GM19463 (cell line): ENCODE measurements around the gene SPATA32.

Experiments used
- ATAC-seq: cut with Tn5 transposase; IDR thresholded peaks from one replicate; pipeline ENCODE4 v1.9.1; 2021; ENCODE audit warnings: mild to moderate bottlenecking, moderate library complexity; ENCODE audit not compliant: unreplicated experiment

The SPATA32 gene

GRCh38 chr17:45248132-45248957, 13.5 kb downstream of the SPATA32 start:
- peak; percentile 53 for ATAC-seq

DNA sequence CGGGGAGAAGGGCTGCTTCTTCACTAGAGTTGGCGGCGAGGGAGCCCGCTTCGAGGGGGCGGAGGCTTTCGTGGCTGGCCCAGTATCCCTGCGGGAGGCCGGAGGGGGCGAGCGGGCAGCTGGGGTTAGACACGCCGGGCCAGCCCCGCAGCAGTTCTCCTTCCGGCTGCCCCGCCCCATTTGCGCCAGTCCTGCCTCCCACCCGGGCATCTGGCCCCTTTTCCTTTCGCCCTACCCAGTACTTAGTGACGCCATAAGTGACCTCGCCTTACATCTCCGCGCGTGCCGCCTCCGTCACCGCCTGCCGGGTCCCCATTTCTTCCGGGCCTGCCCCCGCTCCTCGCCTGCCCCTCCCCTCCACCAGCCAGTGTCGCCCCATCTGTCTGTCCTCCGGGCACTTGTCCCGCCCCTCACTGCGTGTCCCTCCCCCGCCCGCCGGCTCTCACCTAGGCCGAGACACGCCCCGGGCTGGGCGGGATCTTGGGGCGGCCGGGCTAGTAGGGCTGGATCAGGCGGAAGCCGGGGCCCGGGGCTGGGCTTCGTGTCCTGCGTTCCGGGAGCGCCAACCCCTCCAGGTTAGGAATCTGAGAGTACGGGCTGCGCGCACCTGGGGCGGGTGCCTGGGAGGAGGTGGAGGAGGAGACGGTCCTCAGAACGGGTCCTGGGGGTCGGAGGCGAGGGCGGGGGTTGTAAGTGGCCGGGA, 14.3 kb downstream of the SPATA32 start:
- ATAC-seq, result peak; percentile 83

GRCh38 chr17:45246861-45247428, 14.9 kb downstream of the SPATA32 start:
- no peak for ATAC-seq

GRCh38 chr17:45246338-45246737, 15.6 kb downstream of the SPATA32 start:
- no peak for ATAC-seq

GRCh38 chr17:45244725-45245656, 16.9 kb downstream of the SPATA32 start:
- ATAC-seq, result no peak

DNA sequence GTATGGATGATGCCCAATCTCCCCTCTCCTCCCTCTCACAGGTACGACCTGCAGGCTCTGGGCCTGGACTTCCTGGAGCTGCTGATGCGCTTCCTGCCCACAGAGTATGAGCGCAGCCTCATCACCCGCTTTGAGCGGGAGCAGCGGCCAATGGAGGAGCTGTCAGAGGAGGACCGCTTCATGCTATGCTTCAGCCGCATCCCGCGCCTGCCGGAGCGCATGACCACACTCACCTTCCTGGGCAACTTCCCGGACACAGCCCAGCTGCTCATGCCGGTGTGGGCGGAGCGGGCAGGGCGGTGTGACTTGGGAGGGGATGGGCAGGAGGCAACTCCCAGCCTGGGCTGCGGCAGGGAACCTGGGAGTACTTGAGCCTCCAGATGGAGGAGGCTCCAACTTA, 18.1 kb downstream of the SPATA32 start:
- no peak for ATAC-seq

DNA sequence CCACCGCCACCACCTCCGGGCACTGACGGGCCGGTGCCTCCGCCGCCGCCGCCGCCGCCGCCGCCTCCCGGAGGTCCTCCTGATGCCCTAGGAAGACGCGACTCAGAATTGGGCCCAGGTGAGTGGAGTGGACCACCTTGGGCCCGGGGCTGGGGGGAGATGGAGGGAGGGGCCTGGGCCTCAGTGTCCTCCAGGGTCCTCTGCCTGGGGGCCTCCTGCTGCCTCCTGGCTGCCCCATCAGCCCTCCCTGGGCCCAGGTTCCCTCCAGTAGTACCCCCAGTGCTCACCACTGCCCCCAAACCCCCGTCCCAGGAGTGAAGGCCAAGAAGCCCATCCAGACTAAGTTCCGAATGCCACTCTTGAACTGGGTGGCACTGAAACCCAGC, 19.9 kb downstream of the SPATA32 start:
- ATAC-seq, result no peak

DNA sequence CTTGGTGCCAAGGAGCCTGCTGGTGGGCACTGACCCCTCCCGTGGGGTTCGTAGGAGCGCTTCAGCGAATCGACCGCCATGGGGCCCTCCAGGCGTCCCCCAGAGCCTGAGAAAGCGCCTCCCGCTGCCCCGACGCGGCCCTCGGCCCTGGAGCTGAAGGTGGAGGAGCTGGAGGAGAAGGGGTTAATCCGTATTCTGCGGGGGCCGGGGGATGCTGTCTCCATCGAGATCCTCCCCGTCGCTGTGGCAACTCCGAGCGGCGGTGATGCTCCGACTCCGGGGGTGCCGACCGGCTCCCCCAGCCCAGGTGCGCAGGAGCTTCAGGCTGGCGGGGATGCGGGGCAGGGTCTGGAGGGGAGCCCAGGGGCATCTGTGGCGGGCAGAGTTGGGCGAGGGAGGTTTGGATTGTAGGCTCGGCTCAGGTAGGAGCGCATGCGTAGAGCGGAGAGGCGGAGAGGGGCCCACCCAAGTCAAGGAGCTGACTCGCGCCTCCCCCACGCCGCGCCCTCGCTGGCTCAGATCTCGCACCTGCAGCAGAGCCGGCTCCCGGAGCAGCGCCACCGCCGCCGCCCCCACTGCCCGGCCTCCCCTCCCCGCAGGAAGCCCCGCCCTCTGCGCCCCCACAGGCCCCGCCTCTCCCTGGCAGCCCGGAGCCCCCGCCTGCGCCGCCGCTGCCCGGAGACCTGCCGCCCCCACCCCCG, 20.4 kb downstream of the SPATA32 start:
- ATAC-seq, result no peak

DNA sequence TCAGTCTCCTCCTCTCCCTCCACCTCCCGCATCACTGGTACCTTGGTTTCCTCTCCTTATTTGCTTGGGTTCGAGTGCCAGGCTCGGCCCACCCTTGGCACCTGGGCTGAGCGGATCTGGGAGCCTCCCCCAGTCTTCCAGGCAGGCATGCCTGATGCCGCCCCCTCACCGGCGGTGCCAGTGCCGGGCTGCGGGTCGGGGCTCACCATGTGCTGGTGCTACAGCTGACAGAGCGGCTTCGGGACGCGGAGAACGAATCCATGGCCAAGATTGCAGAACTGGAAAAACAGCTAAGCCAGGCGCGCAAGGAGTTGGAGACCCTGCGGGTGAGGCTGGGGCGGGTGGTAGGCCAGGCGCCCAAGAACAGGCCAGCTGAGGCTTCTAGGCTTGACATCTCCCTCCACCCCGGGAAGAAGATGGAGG, 21.0 kb downstream of the SPATA32 start:
- no peak for ATAC-seq

DNA sequence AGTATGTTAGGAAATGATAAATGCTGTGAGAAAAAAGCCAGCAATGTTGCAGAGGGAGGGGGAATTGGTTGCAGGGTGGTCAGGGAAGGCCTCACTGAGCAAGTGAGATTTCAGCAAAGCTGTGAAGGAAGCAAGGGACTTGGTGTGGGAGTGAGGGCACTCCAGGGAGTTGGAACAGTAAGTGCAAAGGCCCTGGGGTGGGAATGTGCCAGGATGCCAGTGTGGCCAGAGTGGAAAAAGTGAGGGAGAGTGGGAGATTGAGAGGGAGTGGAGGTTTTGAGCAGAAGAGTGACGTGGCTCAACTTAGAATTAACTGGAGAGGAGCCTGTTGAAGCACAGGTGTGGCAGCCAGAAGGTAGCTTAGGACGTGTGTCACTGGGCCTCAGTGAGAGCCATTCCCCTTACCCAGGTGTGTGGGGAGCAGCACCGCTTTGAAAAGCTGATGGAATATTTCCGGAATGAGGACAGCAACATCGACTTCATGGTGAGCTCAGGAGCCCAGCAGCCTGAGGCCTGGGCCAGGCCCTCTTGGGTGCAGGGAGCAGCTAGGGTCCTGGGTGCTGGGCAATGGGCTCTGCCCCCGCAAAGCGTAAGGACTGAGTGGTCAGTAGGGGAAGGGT, 23.6 kb downstream of the SPATA32 start:
- ATAC-seq, result no peak

DNA sequence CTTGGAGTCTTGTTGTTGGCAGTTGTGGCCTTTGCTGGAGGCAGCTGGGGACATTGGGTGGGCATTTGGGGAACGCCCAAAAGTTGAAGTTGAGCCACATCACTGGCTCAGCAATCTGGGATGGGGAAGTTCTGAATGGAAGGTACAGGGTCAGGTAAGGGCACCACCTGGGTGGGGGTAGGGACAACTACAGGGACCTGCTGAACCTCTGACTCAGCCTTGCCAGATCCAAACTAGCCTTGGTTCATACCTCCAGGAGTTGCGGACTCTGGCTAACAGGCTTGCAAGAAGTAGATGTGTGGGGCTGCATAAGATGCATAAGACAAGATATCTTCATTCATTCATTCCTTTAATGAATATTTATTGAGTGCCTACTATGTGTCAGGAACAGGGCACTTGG, 24.2 kb downstream of the SPATA32 start:
- no peak for ATAC-seq

GRCh38 chr17:45236282-45236606, 25.6 kb downstream of the SPATA32 start:
- ATAC-seq, result no peak

GRCh38 chr17:45235416-45236281, 26.2 kb downstream of the SPATA32 start:
- no peak for ATAC-seq

GRCh38 chr17:45234641-45235415, 27.1 kb downstream of the SPATA32 start:
- no peak for ATAC-seq

DNA sequence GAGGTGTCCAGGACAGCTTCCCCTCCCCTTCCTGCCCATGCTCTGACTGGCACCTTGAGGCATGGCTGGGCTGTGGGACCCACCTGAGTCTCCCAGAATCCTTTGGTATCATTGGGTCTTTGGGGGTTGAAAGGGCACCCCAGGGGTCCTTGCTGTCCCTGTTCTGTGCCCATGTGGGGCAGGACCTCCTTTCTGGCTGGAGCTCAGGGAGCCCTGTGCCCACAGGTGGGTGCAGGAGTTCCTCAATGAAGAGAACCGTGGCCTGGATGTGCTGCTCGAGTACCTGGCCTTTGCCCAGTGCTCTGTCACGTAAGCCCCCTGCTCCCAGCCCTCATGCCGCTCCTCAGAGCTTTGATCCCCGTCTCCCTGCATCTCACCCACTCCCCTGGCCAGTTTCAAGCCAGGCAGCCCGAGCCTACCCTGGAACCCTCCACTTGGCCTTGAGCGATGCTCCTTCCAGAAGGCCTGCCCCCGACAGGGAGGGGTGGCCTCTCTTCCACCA, 28.4 kb downstream of the SPATA32 start:
- no peak for ATAC-seq

- no peak for ATAC-seq
These were observed 29.1 kb downstream of the SPATA32 start for GRCh38 chr17:45232514-45233422.

DNA sequence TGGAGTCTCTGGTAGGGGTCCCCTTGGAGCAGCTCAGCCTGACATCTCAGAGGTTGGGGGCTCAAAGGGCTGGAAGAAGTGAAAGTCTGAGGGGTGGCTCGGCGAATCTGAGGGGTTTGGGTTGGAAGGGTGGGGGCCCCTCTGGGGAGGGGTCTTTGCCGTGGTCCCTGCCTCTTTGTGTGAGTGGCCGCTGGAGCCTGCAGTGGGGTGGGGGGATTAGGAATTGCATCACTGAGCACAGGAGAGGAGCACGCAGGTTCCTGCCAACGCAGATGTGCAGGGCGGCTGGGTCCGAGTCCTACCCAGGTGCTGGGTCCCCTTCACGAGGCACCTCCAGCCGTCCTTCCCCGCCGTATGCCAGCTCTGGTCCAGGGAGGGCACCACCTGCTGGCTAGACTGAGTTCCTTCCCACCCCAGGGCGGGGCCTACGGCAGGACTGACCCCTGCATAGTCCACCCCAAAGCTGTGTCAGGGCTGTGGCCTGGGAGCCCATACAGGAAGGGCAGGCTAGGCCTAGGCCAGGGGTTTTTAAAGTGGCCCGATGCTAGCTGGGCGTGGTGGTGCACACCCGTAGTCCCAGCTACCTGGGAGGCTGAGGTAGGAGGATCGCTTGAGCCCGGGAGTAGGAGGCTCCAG, 30.3 kb downstream of the SPATA32 start:
- ATAC-seq, result no peak
